Measurements from ENCODE around the gene ERI2. TPM values are rescaled to one million over a fixed set of nuclear protein-coding genes. Genes with fewer than 3 reads are reported as not detected.
"Not testable (repeated sequence)": the region's sequence is repeated elsewhere in the genome, so short reads cannot be mapped to it uniquely, and the experiment has no call there.

ERI2 gene
- total RNA-seq, 1 experiment from 2014 or later = 38.5 TPM

GRCh38 chr16:20762404-20763123, 43.7 kb downstream of the ERI2 start:
- Histone ChIP-seq H3K4me3 (no peak overlapping the region), H3K4me1 (no peaks in the 10 kb centered on the region), H3K9me3 (replicated peaks) (no peaks in the 10 kb centered on the region), H3K27ac (no peak overlapping the region), H3K27me3 (no peaks in the 10 kb centered on the region), H3K36me3 (no peaks in the 10 kb centered on the region)
- DNase-seq = no peak

DNA sequence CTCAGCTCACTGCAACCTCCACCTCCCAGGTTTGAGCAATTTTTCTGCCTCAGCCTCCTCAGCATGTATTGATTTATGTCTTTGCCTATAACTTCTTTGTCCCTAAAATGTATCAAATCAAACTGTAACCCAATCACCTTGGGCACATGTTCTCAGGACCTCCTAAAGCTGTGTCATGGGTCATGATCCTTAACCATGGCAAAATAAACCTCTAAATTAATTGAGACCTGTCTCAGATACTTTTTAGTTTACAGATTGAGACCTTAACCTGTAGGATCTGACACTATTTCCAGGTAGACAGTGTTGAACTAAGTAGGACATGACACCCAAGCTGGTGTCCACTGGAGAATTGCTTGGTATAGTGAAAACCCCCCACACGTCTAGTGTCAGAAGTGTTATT, 45.1 kb downstream of the ERI2 start:
- Histone ChIP-seq H3K27ac (no peak overlapping the region), H3K27me3 (no peaks in the 10 kb centered on the region), H3K4me1 (no peaks in the 10 kb centered on the region), H3K9me3 (replicated peaks) (no peaks in the 10 kb centered on the region), H3K4me3 (no peak overlapping the region), H3K36me3 (no peaks in the 10 kb centered on the region)
- DNase-seq = no peak

- no peaks in the 10 kb centered on the region for H3K27me3 ChIP-seq
- no peak overlapping the region for H3K4me3 ChIP-seq
- H3K4me1 ChIP-seq = no peaks in the 10 kb centered on the region
- no peak for DNase-seq
- H3K27ac ChIP-seq = no peak overlapping the region
- H3K9me3 ChIP-seq (replicated peaks) = no peaks in the 10 kb centered on the region
- no peaks in the 10 kb centered on the region for H3K36me3 ChIP-seq
Measured at GRCh38 chr16:20760346-20760745, 45.9 kb downstream of the ERI2 start.

DNA sequence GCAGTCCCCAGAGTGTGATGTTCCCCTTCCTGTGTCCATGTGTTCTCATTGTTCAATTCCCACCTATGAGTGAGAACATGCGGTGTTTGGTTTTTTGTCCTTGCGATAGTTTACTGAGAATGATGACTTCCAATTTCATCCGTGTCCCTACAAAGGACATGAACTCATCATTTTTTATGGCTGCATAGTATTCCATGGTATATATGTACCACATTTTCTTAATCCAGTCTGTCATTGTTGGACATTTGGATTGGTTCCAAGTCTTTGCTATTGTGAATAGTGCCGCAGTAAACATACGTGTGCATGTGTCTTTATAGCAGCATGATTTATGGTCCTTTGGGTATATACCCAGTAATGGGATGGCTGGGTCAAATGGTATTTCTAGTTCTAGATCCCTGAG, 50.5 kb downstream of the ERI2 start:
- not testable (repeated sequence) for H3K36me3 ChIP-seq; H3K27ac ChIP-seq; H3K4me3 ChIP-seq; H3K27me3 ChIP-seq; H3K9me3 ChIP-seq (replicated peaks); H3K4me1 ChIP-seq; DNase-seq

DNA sequence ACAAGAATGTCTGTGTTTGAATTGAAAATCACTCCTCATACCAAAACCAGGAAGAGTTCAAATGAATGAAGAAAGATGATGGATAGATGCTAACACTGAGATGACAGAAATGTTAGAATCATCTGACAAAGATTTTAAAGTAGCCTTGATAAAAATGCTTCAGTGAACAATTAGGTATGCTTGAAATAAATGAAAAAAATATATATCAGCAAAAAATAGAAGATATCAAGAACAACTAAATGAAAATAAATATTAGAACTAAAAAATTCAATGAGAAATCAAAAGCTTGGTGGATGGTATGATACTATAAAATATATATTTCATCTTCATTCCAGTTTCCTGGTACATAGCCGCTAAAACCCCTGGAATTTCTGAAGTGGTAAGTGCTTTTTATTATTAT, 51.0 kb downstream of the ERI2 start:
- H3K27ac ChIP-seq = no peak overlapping the region
- H3K27me3 ChIP-seq = no peaks in the 10 kb centered on the region
- H3K9me3 ChIP-seq (replicated peaks) = no peaks in the 10 kb centered on the region
- no peak overlapping the region for H3K4me3 ChIP-seq
- no peaks in the 10 kb centered on the region for H3K36me3 ChIP-seq
- no peak for DNase-seq
- no peaks in the 10 kb centered on the region for H3K4me1 ChIP-seq

DNA sequence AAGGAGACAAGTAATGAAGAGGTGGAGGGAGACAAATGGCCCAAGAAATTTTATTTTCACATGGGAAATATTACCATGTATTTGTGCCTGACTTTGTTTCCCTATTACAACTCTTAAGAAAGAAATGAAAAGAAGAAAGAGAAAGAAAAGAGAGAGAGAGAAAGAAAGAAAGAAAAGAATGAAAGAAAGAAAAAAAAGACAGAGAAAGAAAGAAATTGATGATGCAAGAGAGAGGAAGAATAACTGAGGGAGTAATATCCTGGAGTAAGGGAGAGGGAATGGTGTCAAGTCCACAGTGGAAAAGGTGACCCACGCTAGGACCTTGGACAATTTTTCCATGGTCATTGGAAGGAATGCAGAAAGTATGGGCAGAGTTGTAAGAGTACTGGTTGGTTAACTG, 52.5 kb downstream of the ERI2 start:
- DNase-seq = no peak
- H3K9me3 ChIP-seq (replicated peaks) = no peaks in the 10 kb centered on the region
- H3K4me1 ChIP-seq = no peaks in the 10 kb centered on the region
- H3K4me3 ChIP-seq = no peak overlapping the region
- H3K36me3 ChIP-seq = no peaks in the 10 kb centered on the region
- no peak overlapping the region for H3K27ac ChIP-seq
- no peaks in the 10 kb centered on the region for H3K27me3 ChIP-seq

DNA sequence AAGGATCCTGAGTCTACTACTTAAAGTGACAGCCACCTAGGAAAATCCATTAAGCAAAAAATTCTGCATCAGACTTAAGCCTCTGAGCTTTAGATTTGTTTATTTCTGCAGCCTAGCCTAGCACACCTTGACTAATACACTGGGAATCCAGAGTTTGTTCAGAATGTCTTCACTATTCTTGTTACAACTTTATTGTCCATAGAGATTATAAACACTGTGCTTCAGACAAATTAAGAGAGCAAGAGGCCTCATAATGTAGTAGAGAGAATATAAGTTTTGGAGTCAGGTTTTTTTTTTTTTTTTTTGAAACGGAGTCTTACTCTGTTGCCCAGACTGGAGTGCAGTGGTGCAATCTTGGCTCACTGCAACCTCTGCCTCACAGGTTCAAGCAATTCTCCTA, 55.7 kb downstream of the ERI2 start:
- no peak for DNase-seq
- H3K4me1 ChIP-seq = no peaks in the 10 kb centered on the region
- no peaks in the 10 kb centered on the region for H3K36me3 ChIP-seq

DNA sequence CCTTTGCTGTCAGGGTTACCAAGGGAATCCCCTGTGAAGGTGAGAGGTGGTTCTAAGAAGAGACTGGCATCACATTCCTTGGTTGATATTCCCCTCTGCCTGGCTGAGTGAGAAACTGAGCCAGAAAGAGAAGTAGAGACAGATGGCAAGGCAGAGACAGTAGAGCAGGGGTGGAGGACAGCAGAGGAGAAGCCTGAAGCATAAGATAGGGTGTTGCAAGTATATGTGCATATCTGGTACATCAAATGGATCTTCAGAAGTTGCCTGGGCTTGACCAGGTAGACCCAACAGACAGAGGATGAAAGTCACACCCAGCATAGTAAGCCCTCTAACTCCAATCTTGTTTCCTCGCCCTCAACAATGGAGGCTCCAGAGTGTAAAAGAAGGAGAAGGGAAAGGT, 56.8 kb downstream of the ERI2 start:
- H3K36me3 ChIP-seq = no peaks in the 10 kb centered on the region
- H3K4me1 ChIP-seq = no peaks in the 10 kb centered on the region
- H3K27me3 ChIP-seq = no peaks in the 10 kb centered on the region
- DNase-seq = no peak
- no peak overlapping the region for H3K27ac ChIP-seq
- no peak overlapping the region for H3K4me3 ChIP-seq
- H3K9me3 ChIP-seq (replicated peaks) = 0 out of 2 replicates have a peak, but pooled peaks cover 3% of the 10 kb centered on the region

More for the DNA sequence above, 55.7 kb downstream of the ERI2 start:
- Histone ChIP-seq H3K27me3 (no peaks in the 10 kb centered on the region), H3K9me3 (replicated peaks) (0 out of 2 replicates have a peak, but pooled peaks cover 3% of the 10 kb centered on the region), H3K4me3 (no peak overlapping the region), H3K27ac (no peak overlapping the region)

DNA sequence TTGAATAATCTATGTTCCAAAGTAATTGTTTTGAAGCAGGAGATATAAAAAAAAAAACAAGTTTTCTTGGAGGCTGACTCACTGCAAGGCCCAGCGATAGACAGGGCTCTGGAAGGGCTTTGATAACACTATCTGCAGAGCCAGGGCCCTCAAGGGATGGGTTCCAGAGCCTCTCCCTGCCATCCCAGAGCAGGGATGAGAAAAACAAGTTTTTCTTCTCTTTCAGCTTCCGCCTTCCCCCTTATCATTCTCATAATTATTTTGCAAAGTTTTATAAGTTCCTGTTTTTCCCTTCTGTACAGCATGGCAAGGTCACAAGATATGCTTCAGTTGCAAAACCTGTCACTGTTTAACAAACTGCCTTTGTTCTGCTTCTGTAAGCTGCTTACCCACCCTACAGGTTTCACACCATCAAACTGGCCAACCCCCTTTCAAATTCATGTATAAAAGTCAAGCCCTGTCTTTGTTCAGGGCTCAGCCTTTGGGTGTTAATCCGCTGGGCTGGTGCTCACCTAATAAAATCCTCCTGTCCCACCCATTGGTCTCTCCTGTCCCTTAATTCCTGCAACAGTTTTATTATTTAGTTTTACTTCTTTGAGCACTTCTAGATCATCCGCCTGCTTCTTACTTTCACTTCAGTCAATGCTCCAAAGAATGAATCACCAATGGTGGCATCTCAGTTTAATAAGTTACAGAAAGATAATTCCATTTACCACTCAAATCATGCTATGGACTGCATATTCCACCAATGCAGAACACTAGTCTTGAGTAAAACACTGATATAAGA, 59.0 kb downstream of the ERI2 start:
- Histone ChIP-seq H3K4me1 (no peaks in the 10 kb centered on the region), H3K36me3 (no peaks in the 10 kb centered on the region), H3K27ac (no peak overlapping the region), H3K9me3 (replicated peaks) (0 out of 2 replicates have a peak, but pooled peaks cover 3% of the 10 kb centered on the region), H3K4me3 (no peak overlapping the region), H3K27me3 (no peaks in the 10 kb centered on the region)
- no peak for DNase-seq

DNA sequence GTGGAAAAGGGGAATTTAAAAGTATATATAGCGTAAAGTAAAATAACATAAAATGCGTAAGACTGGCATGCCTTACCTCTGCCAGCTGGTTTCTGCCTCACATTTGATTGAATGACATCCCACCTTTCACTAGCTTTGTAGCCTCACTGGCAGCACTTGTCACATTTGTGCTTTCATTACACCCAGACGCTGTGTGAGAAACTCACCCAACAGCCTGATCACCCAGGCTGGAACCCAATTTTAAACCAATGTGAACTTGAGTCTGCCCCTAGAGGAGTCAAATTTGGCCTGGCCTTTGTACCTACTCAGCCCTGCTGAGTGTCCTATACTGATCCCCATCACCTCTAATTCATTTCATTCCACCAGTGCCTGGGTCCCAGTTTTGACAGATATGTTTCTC, 59.8 kb downstream of the ERI2 start:
- H3K9me3 ChIP-seq (replicated peaks) = 0 out of 2 replicates have a peak, but pooled peaks cover 3% of the 10 kb centered on the region
- no peaks in the 10 kb centered on the region for H3K27me3 ChIP-seq
- H3K27ac ChIP-seq = no peak overlapping the region
- H3K4me1 ChIP-seq = peaks cover 3% of the 10 kb centered on the region; the same call in 1 of the 2 replicates
- H3K4me3 ChIP-seq = no peak overlapping the region
- no peaks in the 10 kb centered on the region for H3K36me3 ChIP-seq
- no peak for DNase-seq

Other genes with a start within 250 kb of the ERI2 start
- not detected in 2 replicates for gene ACSM2B, start 230.1 kb downstream of the ERI2 start, total RNA-seq (2014; rRNA removed; shearing (Covaris generic))
- gene ACSM1, start 108.8 kb downstream of the ERI2 start, total RNA-seq (2014; rRNA removed; shearing (Covaris generic)) = 0.08 and 0.14 TPM in 2 replicates
- 54.4 and 66.1 TPM in 2 replicates for gene THUMPD1, start 64.7 kb downstream of the ERI2 start, total RNA-seq (2014; rRNA removed; shearing (Covaris generic))
- 1.8 and 2.0 TPM in 2 replicates for gene ACSM3, start 42.5 kb downstream of the ERI2 start, total RNA-seq (2014; rRNA removed; shearing (Covaris generic))
- gene REXO5, start 55 bp upstream of the ERI2 start, total RNA-seq (2014; rRNA removed; shearing (Covaris generic)) = 12.6 and 17.2 TPM in 2 replicates
- gene DCUN1D3, start 93.9 kb upstream of the ERI2 start, total RNA-seq (2014; rRNA removed; shearing (Covaris generic)) = 5.6 and 7.8 TPM in 2 replicates
- gene LYRM1, start 94.3 kb upstream of the ERI2 start, total RNA-seq (2014; rRNA removed; shearing (Covaris generic)) = 13.4 and 15.3 TPM in 2 replicates

Data from SJCRH30 (cell line).